Nephron (organoid): ENCODE measurements around the gene IL9.

ENCODE experiments used
- H3K27ac Mint-ChIP-seq, 3 experiments: 2 replicates each; pipeline ENCODE4 v1.8.0; 2020; ENCODE audit warnings: mixed read lengths in 3 of 3, mild to moderate bottlenecking in 2 of 3, moderate library complexity in 1 of 3
- H3K27me3 Mint-ChIP-seq: 2 replicates; pipeline ENCODE4 v1.8.0; 2021; ENCODE audit warnings: low read depth, mild to moderate bottlenecking, moderate library complexity, mixed read lengths
- H3K36me3 Mint-ChIP-seq: 2 replicates; pipeline ENCODE4 v1.8.0; 2020; ENCODE audit warnings: low read depth, mixed read lengths
- H3K4me1 Mint-ChIP-seq: 2 replicates; pipeline ENCODE4 v1.8.0; 2020; ENCODE audit warnings: mixed read lengths
- H3K4me3 Mint-ChIP-seq, 3 experiments: 2 replicates each; pipeline ENCODE4 v1.8.0; 2020; ENCODE audit warnings: mild to moderate bottlenecking in 3 of 3, mixed read lengths in 3 of 3, moderate library complexity in 2 of 3
- H3K9me3 Mint-ChIP-seq: 2 replicates; pipeline ENCODE4 v1.8.0; 2020; ENCODE audit warnings: mixed read lengths
- CTCF ChIP-seq, 3 experiments: fragments of 200-600 bp; sonication (generic); IDR thresholded peaks; one replicate each; pipeline ENCODE4 v1.5.0; 2021; ENCODE audit warnings: antibody characterized with exemption in 3 of 3; ENCODE audit not compliant: unreplicated experiment in 3 of 3

IL9 gene

GRCh38 chr5:135867599-135867998 lies 28.0 kb downstream of the IL9 start:
- peaks cover 22% of the 10 kb centered on the region for H3K27me3 Mint-ChIP-seq
- TF ChIP-seq CTCF (IDR thresholded peaks at IDR 0.05; ENCODE audit: unreplicated experiment in 3 of 3), result no peak
- H3K27ac Mint-ChIP-seq, result no peak overlapping the region
- H3K4me1 Mint-ChIP-seq, result no peaks in the 10 kb centered on the region
- no peak overlapping the region for H3K4me3 Mint-ChIP-seq
- no peaks in the 10 kb centered on the region for H3K9me3 Mint-ChIP-seq
- H3K36me3 Mint-ChIP-seq, result no peaks in the 10 kb centered on the region

- no peaks in the 10 kb centered on the region for H3K4me1 Mint-ChIP-seq
- peaks cover 16% of the 10 kb centered on the region for H3K27me3 Mint-ChIP-seq
- no peak overlapping the region for H3K4me3 Mint-ChIP-seq
- H3K9me3 Mint-ChIP-seq, result no peaks in the 10 kb centered on the region
- H3K36me3 Mint-ChIP-seq, result no peaks in the 10 kb centered on the region
- no peak overlapping the region for H3K27ac Mint-ChIP-seq
- no peak for TF ChIP-seq CTCF (IDR thresholded peaks at IDR 0.05; ENCODE audit: unreplicated experiment in 3 of 3)
Observed at GRCh38 chr5:135866016-135866415, 29.6 kb downstream of the IL9 start.

DNA sequence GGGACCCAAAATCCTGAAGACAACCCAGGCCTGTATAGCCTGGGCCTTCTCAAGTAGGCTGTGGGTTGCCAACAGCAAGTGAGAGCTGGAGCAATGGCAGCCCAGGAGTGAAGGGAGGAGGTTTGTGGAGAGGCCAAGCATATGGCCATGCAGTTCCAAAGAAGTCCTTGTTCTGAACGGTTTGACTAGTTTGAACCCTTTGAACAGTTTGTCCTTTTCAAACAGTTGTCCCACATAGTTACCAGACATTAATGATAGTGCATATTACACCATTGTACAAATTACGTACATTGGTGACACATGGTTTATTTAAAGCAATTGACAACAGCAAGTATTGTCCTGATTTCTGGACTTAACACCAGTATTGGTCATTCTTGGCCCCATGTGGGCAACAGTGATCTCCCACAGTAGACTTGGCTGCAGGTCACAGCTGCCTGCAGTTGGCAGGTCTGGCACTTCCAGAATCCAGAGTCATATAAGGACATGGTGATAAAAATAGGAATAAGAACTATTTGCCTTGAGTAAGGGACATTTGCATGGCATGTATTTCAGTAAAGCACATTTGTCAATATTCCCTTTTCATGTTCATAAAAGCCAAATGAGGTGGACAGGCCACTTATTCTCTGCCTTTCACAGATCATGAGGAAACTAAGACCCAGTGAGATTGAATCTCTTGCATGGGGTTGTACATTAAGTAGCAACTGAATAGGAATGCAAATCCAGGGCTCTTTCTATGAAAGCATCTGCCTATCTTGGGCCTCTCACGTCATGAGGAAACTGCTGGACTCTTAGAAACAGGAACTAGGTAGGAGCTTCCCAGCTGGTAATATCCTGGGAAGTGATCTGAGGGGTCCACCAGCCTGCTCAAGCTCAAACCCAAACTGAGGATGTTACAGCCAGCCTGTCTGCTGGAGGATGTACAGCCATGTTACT lies 30.9 kb downstream of the IL9 start:
- no peak for TF ChIP-seq CTCF (IDR thresholded peaks at IDR 0.05; ENCODE audit: unreplicated experiment in 3 of 3)
- Mint-ChIP-seq H3K4me3 (no peak overlapping the region), H3K36me3 (no peaks in the 10 kb centered on the region), H3K27ac (no peak overlapping the region), H3K27me3 (peaks cover 15% of the 10 kb centered on the region), H3K4me1 (no peaks in the 10 kb centered on the region), H3K9me3 (no peaks in the 10 kb centered on the region)

DNA sequence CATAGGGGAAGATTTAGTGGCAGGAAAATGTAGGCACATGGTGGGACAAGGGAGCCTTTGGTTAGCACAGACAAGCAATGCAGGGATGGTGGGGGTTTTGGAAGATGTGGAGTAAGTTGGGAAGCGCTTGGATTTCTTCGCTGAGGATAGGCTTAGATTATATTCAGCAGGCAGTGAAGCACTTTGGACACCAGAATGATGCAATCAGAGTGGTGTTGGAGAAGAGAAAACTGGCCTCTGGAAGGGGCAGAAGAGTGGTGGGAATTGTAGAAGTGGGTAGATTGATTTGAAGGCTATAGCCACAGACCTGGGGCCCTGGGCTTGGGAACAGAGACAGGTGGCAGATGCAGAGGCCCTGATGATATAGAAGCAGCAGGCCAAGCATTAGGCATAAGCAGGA lies 32.9 kb downstream of the IL9 start:
- peaks cover 12% of the 10 kb centered on the region for H3K27me3 Mint-ChIP-seq
- H3K36me3 Mint-ChIP-seq, result no peaks in the 10 kb centered on the region
- TF ChIP-seq CTCF (IDR thresholded peaks at IDR 0.05; ENCODE audit: unreplicated experiment in 3 of 3), result no peak
- no peaks in the 10 kb centered on the region for H3K9me3 Mint-ChIP-seq
- H3K4me1 Mint-ChIP-seq, result no peaks in the 10 kb centered on the region
- H3K27ac Mint-ChIP-seq, result no peak overlapping the region
- H3K4me3 Mint-ChIP-seq, result no peak overlapping the region

GRCh38 chr5:135862086-135862485 lies 33.6 kb downstream of the IL9 start:
- no peak for TF ChIP-seq CTCF (IDR thresholded peaks at IDR 0.05; ENCODE audit: unreplicated experiment in 3 of 3)
- Mint-ChIP-seq H3K4me1 (no peaks in the 10 kb centered on the region), H3K4me3 (no peak overlapping the region), H3K27me3 (peaks cover 12% of the 10 kb centered on the region), H3K36me3 (no peaks in the 10 kb centered on the region), H3K9me3 (no peaks in the 10 kb centered on the region), H3K27ac (no peak overlapping the region)

DNA sequence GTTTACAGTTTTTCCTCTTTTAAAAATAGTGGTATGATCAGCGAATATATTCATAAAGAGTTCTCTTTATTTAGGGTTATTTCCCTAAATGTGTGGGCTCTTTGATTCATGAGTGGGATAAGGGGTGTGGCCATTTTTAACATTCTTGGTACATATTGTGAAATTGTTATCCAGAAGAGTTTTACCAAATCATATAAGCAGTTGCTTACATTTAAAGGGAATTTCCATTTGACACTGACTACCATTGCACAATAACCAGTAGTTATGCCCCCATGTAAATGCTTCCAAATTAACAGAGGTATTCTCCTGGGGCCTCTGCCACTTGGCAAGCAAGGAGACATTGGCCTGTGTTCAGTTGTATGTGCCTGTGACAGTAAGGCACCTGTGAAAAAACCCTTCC lies 34.0 kb downstream of the IL9 start:
- Mint-ChIP-seq H3K27me3 (peaks cover 12% of the 10 kb centered on the region), H3K27ac (no peak overlapping the region), H3K9me3 (no peaks in the 10 kb centered on the region), H3K4me3 (no peak overlapping the region), H3K36me3 (no peaks in the 10 kb centered on the region), H3K4me1 (no peaks in the 10 kb centered on the region)
- no peak for TF ChIP-seq CTCF (IDR thresholded peaks at IDR 0.05; ENCODE audit: unreplicated experiment in 3 of 3)
